Immature natural killer cell (primary cell): ENCODE measurements around the gene DSC2. TPM values are rescaled to one million over a fixed set of nuclear protein-coding genes. Genes with fewer than 3 reads are reported as not detected.

Source experiments
- DNase-seq, 3 donors: peaks; one replicate each; pipeline ENCODE4 v3.0.0; 2022; ENCODE audit warnings: mixed read lengths in 1 of 3
- H3K27ac Mint-ChIP-seq, 6 donors: one replicate each; pipeline ENCODE4 v1.8.0; 2020; ENCODE audit warnings: mixed read lengths in 6 of 6, mild to moderate bottlenecking in 5 of 6, inconsistent platforms in 4 of 6, moderate library complexity in 3 of 6
- H3K27me3 Mint-ChIP-seq, 3 donors: one replicate each; pipeline ENCODE4 v1.8.0; 2020 to 2021; ENCODE audit warnings: low read depth in 3 of 3, mild to moderate bottlenecking in 3 of 3, mixed read lengths in 3 of 3, moderate library complexity in 3 of 3, inconsistent platforms in 1 of 3
- H3K36me3 Mint-ChIP-seq, 3 donors: one replicate each; pipeline ENCODE4 v1.8.0; 2020; ENCODE audit warnings: mixed read lengths in 3 of 3, inconsistent platforms in 2 of 3, mild to moderate bottlenecking in 2 of 3
- H3K4me1 Mint-ChIP-seq, 2 donors: one replicate each; pipeline ENCODE4 v1.8.0; 2020; ENCODE audit warnings: inconsistent platforms in 2 of 2, mild to moderate bottlenecking in 2 of 2, mixed read lengths in 2 of 2, moderate library complexity in 1 of 2
- H3K4me3 Mint-ChIP-seq, 5 donors: one replicate each; pipeline ENCODE4 v1.8.0; 2020; ENCODE audit warnings: mild to moderate bottlenecking in 5 of 5, mixed read lengths in 5 of 5, inconsistent platforms in 3 of 5, moderate library complexity in 3 of 5
- H3K9me3 Mint-ChIP-seq, 6 donors: one replicate each; pipeline ENCODE4 v1.8.0; 2020; ENCODE audit warnings: mild to moderate bottlenecking in 6 of 6, mixed read lengths in 6 of 6, inconsistent platforms in 4 of 6, moderate library complexity in 3 of 6
- polyA plus RNA-seq, 3 donors: library from polyadenylated mRNA; unstranded; fragments of 300-500 nt; fragmentation: Illumina TruSeq; gene quantifications; one replicate each; pipeline ENCODE4 v1.2.3, GENCODE V29; 2021

DSC2 gene
- polyA plus RNA-seq, 3 donors from 2014 or later: not detected

DNA sequence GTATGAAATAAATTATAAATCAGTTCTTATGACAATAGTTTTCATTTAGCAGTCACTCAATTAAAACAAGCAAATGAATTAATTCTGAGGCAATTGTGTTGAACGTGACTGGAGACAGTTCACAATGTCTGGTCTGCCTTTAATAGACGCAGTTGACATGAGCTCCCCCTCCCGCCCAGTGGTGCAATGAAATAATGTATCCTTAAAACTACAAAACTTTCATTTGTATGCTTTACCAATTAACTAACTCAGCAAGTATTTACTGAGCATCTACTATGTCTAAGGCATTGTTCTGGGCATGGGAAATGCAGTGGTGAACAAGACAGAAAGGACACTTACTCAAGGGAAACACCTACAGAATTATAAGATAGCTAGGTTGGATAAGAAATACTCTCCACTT, 3.5 kb upstream of the DSC2 start:
- Mint-ChIP-seq H3K27ac (no peak overlapping the region), H3K4me1 (no peaks in the 10 kb centered on the region), H3K9me3 (peaks cover 0 to 21% (median 11%) of the 10 kb centered on the region in 6 donors), H3K36me3 (no peaks in the 10 kb centered on the region), H3K4me3 (no peak overlapping the region), H3K27me3 (no peaks in the 10 kb centered on the region)
- no peak for DNase-seq

DNA sequence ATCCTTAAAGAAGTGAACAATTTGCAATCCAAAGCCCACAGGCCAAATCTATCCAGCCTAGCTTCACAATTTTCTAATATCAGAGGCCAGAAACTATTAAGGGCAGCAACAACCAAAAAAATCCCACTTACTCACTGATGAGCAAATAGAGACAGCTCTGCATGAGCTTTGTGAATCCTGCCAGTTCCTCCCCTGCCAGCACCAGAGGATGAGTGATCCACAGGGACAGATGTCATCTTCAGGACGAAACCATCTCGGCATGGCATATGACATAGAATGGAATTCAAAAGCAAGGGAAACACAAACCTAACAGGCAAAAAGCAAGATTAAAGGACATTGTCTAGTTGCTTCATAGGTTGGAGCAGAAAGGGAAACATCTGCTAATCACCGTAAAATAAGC, 2.2 kb upstream of the DSC2 start:
- Mint-ChIP-seq H3K9me3 (peaks cover 2 to 31% (median 15%) of the 10 kb centered on the region in 6 donors), H3K36me3 (peaks cover 0 to 4% (median 3%) of the 10 kb centered on the region in 3 donors), H3K4me1 (no peaks in the 10 kb centered on the region), H3K27me3 (peaks cover 0 to 2% (median 0%) of the 10 kb centered on the region in 3 donors), H3K27ac (no peak overlapping the region), H3K4me3 (no peak overlapping the region)
- DNase-seq: no peak

DNA sequence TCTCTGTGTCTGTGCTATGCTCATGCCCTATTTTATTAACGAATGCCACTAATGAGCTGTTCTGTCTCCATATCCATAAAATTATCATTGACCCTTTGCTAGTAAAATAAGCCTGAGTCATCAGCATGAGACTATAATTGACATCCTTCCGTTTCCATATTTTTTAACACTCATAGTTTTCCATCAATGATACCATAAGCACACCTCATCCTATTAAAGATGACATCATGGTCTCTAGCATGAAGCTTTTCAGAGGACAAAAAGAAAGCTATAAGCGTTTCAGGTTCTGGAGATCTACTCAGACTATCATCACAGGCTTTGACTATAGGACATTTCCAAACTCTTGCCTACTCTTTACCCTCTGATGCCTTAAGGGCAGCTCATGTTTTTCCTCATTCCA, 1.2 kb upstream of the DSC2 start:
- Mint-ChIP-seq H3K27me3 (peaks cover 0 to 2% (median 1%) of the 10 kb centered on the region in 3 donors), H3K4me1 (no peaks in the 10 kb centered on the region), H3K36me3 (peaks cover 0 to 4% (median 3%) of the 10 kb centered on the region in 3 donors), H3K9me3 (peaks cover 2 to 39% (median 18%) of the 10 kb centered on the region in 6 donors), H3K4me3 (no peak overlapping the region), H3K27ac (no peak overlapping the region)
- no peak for DNase-seq

DNA sequence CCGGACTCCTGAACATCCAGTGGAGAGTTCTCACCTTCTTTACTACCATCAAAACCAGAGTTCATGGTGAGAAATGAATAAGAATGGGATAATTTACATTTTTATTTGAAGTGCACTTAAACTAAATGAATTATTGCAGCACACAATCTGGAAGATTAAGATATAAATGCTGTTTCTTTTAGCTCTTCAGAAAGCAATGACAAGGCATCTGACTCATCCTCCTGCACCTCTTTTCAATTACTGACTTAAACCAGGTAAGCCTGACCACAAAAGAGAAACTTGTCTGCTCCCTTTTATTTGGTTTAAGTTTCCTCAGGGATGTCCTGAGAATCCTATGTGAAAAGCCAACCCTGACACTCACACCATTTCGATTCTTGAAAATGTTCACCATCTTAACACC, 720 bp upstream of the DSC2 start:
- peaks cover 2 to 39% (median 18%) of the 10 kb centered on the region in 6 donors for H3K9me3 Mint-ChIP-seq
- no peak for DNase-seq
- peaks cover 0 to 2% (median 1%) of the 10 kb centered on the region in 3 donors for H3K27me3 Mint-ChIP-seq
- H3K4me1 Mint-ChIP-seq: no peaks in the 10 kb centered on the region
- H3K27ac Mint-ChIP-seq: no peak overlapping the region
- H3K4me3 Mint-ChIP-seq: no peak overlapping the region
- H3K36me3 Mint-ChIP-seq: peaks cover 0 to 4% (median 3%) of the 10 kb centered on the region in 3 donors

DNA sequence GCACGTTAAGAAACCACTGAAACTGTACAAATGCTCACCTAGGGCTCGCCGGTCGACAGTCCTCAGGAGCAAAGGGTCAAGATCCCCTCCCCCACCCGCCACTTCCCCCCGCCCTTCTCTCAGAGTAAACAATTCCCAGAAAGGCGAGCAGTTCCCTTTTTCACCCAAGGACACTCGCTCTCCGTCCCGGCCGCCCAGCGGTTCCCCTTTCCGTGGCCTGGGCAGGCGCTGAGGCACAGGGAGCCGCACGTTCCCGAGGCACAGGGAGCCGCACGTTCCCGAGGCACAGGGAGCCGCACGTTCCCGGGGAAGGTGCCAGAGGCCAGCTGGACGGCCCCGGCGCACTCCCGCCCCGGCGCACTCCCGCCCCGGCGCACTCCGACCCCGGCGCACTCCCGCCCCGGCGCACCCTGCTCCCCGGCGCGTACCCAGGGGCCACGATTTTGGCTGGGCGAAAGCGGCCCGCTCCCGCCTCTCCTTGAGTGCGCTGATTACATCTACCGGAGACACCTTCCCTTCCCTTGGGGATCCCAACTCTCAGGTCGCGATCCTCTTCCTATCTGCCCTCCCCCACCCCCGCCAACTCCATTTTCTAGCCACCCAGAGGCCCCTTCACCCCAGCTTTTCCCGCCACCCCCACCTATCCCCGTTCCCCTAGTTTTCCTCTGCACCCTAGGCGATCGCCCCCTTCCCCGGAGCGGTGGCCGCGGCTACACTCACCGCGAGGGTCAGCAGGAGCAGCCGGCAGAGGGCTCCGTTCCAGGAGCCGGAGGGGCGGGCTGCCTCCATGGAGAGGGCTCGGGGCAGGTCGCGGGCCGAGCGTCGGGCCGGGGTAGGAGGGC, 817 bp downstream of the DSC2 start:
- H3K4me3 Mint-ChIP-seq: no peak overlapping the region
- peaks cover 0 to 4% (median 3%) of the 10 kb centered on the region in 3 donors for H3K36me3 Mint-ChIP-seq
- H3K9me3 Mint-ChIP-seq: peaks cover 5 to 34% (median 18%) of the 10 kb centered on the region in 6 donors

DNA sequence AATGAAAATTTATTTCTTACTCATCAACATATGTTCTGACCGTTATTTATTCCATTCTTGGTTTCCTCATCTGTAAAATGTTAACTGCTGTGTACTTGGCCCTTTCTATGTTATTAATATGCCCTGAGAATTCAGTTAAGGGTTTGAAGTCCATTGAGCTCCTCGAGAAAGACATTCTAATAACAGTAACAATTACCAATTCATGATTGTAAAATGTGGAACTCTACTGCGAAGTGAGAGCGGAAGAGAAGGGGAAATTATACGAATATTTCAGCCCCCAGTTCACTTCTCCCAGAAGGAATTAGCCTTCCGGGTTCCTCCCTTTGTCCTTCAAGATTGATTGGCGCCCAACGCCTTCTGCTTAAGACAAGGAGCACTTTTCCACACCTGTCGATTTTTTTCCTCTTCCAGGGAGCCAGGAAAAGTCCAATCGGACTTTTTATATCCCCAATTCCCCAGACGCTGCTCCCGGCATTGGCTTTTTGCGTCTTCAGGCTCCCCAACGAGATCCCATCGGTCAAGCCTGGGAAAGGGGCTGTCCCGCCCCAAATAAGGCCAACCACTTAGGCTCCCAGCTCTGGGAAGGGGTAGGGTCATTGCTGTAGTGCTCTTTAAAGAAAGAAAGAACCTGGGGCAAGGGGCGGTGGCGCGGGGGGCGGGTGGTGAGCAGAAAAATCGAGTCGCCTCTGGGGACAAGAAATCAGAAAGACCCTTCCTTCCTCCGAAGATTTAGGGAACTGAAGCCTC, 1.6 kb downstream of the DSC2 start:
- Mint-ChIP-seq H3K9me3 (peaks cover 5 to 34% (median 18%) of the 10 kb centered on the region in 6 donors), H3K4me3 (no peak overlapping the region), H3K4me1 (no peaks in the 10 kb centered on the region), H3K27me3 (peaks cover 0 to 2% (median 1%) of the 10 kb centered on the region in 3 donors), H3K36me3 (peaks cover 0 to 4% (median 3%) of the 10 kb centered on the region in 3 donors), H3K27ac (no peak overlapping the region)
- DNase-seq: no peak

More for the DNA sequence above, 817 bp downstream of the DSC2 start:
- DNase-seq: no peak
- peaks cover 0 to 2% (median 1%) of the 10 kb centered on the region in 3 donors for H3K27me3 Mint-ChIP-seq
- no peak overlapping the region for H3K27ac Mint-ChIP-seq
- no peaks in the 10 kb centered on the region for H3K4me1 Mint-ChIP-seq

DNA sequence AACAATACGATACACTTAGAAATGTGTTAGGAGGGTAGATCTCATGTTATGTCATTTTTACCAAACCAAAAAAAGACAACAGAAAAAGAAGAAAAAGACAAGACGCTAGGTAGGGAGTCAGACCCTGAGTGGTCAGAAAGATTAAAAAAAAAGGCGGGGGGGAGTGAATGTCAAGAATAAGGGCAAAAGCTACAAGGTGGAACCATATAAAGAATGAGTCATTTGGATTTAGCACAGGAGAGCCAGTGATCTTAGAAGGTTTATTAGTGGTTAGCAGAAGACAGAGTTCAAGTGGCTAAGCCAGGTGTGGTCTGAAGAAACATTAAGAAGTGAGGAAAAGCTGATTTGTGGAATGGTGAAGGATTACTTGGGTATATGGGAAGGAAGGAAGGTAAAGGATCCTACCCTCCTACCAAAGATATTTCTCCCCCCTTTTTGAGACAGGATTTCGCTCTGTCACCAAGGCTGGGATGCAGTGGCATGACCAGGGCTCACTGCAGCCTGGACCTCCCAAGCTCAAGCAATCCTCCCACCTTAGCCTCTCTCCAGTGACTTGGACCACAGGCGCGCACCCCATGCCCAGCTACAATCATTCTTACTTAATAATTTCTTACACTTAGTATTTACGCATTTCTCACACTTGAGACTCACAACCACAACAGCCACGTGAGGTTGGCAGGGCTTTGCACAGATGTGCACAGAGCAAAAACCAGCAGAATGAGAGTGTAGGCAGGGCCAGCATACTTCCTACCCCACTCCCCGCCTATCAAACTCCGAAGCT, 2.6 kb downstream of the DSC2 start:
- Mint-ChIP-seq H3K9me3 (peaks cover 4 to 34% (median 18%) of the 10 kb centered on the region in 6 donors), H3K4me1 (no peaks in the 10 kb centered on the region), H3K27me3 (peaks cover 0 to 4% (median 1%) of the 10 kb centered on the region in 3 donors), H3K4me3 (no peak overlapping the region), H3K27ac (no peak overlapping the region), H3K36me3 (peaks cover 0 to 4% (median 3%) of the 10 kb centered on the region in 3 donors)
- DNase-seq: no peak

DNA sequence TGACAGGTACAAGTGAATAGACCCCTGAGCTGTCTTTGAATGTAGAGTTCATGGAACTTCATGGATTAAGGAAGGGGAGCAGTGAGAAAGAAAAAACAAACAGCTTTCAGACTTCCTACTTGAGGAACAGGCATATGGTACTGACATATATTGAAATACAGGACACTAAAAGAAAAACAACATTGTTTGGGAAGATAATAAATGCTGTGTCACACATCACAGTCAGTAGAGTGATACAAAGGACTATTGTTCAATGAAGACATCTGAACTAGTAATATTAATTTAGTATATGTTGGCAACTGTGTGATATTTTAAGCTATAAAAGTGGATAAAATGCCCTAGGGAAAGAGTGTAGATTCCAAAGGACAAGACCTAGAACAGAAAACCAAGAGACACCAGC, 3.3 kb downstream of the DSC2 start:
- Mint-ChIP-seq H3K9me3 (peaks cover 4 to 28% (median 18%) of the 10 kb centered on the region in 6 donors), H3K4me3 (no peak overlapping the region), H3K4me1 (no peaks in the 10 kb centered on the region), H3K36me3 (peaks cover 0 to 4% (median 3%) of the 10 kb centered on the region in 3 donors), H3K27me3 (peaks cover 0 to 4% (median 1%) of the 10 kb centered on the region in 3 donors), H3K27ac (no peak overlapping the region)
- no peak for DNase-seq

DNA sequence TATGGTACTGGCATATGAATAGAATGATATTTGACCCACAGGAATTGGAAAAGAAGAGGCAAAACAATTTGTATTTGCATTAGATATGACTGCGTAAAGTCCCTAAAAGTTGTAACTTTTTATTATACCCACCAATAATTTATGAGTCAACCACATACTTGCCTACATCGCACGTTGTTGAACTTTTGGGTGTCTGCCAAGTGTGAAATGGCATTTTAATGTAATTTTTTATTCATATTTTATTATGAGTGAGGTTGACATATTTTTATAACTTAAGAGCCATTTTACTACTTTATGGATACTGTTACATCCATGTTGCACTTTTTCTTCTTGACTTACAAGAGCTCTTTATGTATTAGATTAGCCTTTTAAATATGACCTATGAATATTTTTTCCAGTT, 4.6 kb downstream of the DSC2 start:
- Mint-ChIP-seq H3K9me3 (peaks cover 0 to 24% (median 14%) of the 10 kb centered on the region in 6 donors), H3K4me1 (no peaks in the 10 kb centered on the region), H3K27ac (no peak overlapping the region), H3K4me3 (no peak overlapping the region), H3K36me3 (peaks cover 0 to 4% (median 3%) of the 10 kb centered on the region in 3 donors), H3K27me3 (peaks cover 1 to 4% (median 2%) of the 10 kb centered on the region in 3 donors)
- no peak for DNase-seq

DNA sequence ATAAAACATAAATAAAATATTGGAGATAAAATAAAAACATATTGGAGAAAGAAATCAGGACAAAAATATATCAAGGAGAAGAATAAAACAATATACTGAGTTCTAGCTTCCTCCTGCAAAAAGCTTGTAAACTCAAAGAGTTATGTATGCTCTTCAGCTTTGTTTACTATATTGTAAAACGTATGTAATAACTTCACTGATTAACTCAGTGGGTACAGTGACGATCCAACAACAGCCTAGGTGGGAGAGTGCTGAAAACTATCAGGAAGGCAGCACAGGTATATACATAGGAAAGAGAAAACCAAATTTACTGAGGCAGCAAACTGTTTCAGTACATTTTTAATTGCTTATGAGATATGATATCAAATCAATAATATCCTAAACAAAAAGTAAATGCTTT, 8.3 kb downstream of the DSC2 start:
- H3K36me3 Mint-ChIP-seq: no peaks in the 10 kb centered on the region
- no peak for DNase-seq
- H3K9me3 Mint-ChIP-seq: peaks cover 1 to 14% (median 10%) of the 10 kb centered on the region in 6 donors
- H3K4me3 Mint-ChIP-seq: no peak overlapping the region
- H3K27ac Mint-ChIP-seq: no peak overlapping the region
- H3K4me1 Mint-ChIP-seq: no peaks in the 10 kb centered on the region
- peaks cover 0 to 2% (median 2%) of the 10 kb centered on the region in 3 donors for H3K27me3 Mint-ChIP-seq

DNA sequence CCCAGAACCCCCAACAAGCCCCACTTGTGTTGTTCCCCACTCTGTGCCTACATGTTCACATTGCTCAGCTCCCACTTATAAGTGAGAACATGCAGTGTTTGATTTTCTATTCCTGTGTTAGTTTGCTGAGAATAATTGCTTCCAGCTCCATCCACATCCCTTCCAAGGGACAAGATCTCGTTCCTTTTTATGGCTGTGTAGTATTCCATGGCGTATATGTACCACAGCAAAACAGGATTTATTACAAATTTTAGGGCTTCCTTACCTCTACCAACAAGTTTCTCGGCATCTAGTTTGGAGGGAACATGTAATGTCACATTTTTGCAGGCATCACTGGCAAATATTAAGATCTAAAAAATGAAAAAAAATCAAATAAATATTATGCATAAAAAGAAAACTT, 8.9 kb downstream of the DSC2 start:
- Mint-ChIP-seq H3K36me3 (no peaks in the 10 kb centered on the region), H3K4me3 (no peak overlapping the region), H3K27me3 (peaks cover 0 to 2% (median 2%) of the 10 kb centered on the region in 3 donors), H3K27ac (no peak overlapping the region), H3K9me3 (peaks cover 1 to 12% (median 7%) of the 10 kb centered on the region in 6 donors), H3K4me1 (no peaks in the 10 kb centered on the region)
- DNase-seq: no peak

DNA sequence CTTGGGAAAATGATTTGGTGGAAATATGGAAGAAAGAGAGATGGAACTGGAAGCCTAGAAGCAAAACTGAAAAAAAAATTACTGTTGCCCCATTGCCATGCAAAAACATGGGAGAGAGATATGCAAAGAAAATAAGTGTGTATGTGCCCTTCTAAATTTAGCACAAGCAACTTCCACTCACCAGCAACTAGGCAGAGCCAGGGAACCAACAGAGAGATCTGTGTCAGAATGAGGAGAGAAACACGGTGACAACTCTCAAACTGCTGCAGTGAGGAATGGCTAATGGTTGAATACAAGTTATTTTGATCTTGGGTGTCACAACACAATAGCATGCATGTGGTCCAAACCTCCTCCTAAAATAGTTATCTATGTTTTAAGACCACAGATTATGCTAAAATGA, 10.9 kb downstream of the DSC2 start:
- DNase-seq: no peak
- H3K9me3 Mint-ChIP-seq: peaks cover 1 to 12% (median 8%) of the 10 kb centered on the region in 6 donors
- no peak overlapping the region for H3K27ac Mint-ChIP-seq
- H3K4me1 Mint-ChIP-seq: no peaks in the 10 kb centered on the region
- no peaks in the 10 kb centered on the region for H3K36me3 Mint-ChIP-seq
- H3K27me3 Mint-ChIP-seq: peaks cover 0 to 2% (median 2%) of the 10 kb centered on the region in 3 donors
- no peak overlapping the region for H3K4me3 Mint-ChIP-seq

DNA sequence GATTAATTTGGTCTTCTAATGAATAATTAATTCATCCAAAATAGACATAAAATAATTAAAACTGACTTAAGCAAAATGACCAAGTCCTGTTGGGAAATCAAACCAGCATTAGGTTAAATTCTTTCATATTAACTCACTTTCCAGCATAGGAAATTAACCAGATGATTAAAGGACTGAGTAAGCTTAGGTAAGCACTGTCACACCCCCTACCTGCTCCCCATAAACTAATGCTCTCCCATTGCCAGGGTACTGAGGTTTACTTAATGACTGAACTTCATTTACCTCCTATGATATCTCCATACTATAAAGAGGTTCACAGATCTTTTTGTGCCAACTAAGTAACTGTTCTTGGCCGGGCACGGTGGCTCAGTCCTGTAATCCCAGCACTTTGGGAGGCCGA, 13.7 kb downstream of the DSC2 start:
- no peak for DNase-seq
- Mint-ChIP-seq H3K4me1 (no peaks in the 10 kb centered on the region), H3K27ac (no peak overlapping the region), H3K27me3 (peaks cover 0 to 2% (median 0%) of the 10 kb centered on the region in 3 donors), H3K36me3 (no peaks in the 10 kb centered on the region), H3K4me3 (no peak overlapping the region), H3K9me3 (peaks cover 0 to 12% (median 5%) of the 10 kb centered on the region in 6 donors)
